GM12878 (cell line): ENCODE data around the gene BEGAIN. TPM values are rescaled to one million over a fixed set of nuclear protein-coding genes. Genes with fewer than 3 reads are reported as not detected.

Experiments used
- ATAC-seq: fragments of 200-7000 bp; cut with Tn5 transposase; 3 replicates; pipeline ENCODE4 v1.9.1; 2020; ENCODE audit warnings: mild to moderate bottlenecking, moderate library complexity
- BruUV-seq: library from RNA; stranded (reverse); fragments of 400-500 nt; replicated peaks from 2 replicates; lab custom pipeline; 2021; lab: Mats Ljungman, UMichigan
- CTCF ChIA-PET: fragments of 300-600 bp; sonication (Branson Sonifier 250); formaldehyde crosslinking; extraction: SDS; loops from one replicate; lab custom pipeline; 2021; ENCODE audit warnings: inconsistent platforms; lab: Yijun Ruan, JAX
- POLR2A ChIA-PET: fragments of 350-600 bp; formaldehyde crosslinking; extraction: SDS; loops from one replicate; lab custom pipeline; 2021; ENCODE audit warnings: inconsistent platforms; lab: Charles Lee
- RAD21 ChIA-PET: fragments of 300-600 bp; sonication (Branson Sonifier 250); formaldehyde crosslinking; loops from one replicate; lab custom pipeline; 2023; ENCODE audit warnings: antibody characterized with exemption; ENCODE audit not compliant: unreplicated experiment; lab: Charles Lee
- SMC1A ChIA-PET: fragments of 300-600 bp; sonication (Branson Sonifier 250); formaldehyde crosslinking; loops from one replicate; lab custom pipeline; 2023; ENCODE audit not compliant: unreplicated experiment, uncharacterized antibody; lab: Charles Lee
- DNase-seq: peaks from one replicate; pipeline ENCODE4 v3.0.0-alpha.2; 2011; ENCODE audit warnings: low read depth, low spot score
- FAIRE-seq: peaks from 3 replicates; lab custom pipeline; 2011; peaks lifted over from hg19 to GRCh38; lab: Jason Lieb, UNC
- H2AFZ ChIP-seq: 2 replicates; pipeline ENCODE4 v1.6.0; 2011; ENCODE audit warnings: low read depth, low read length, control low read depth; ENCODE audit not compliant: control insufficient read depth
- H3K27ac ChIP-seq: 2 replicates; pipeline ENCODE4 v1.5.1; 2011; ENCODE audit warnings: control low read depth; ENCODE audit not compliant: control insufficient read depth, insufficient read depth
- H3K27me3 ChIP-seq, 2 experiments: replicated peaks in 1 of 2; 2 replicates each; pipeline versions ENCODE4 v1.6.0 to v1.6.1; 2011; ENCODE audit warnings: low read length in 1 of 2; ENCODE audit not compliant: control insufficient read depth in 2 of 2, insufficient read depth in 2 of 2
- H3K36me3 ChIP-seq, 2 experiments: 2 replicates each; pipeline ENCODE4 v1.5.1; 2011; ENCODE audit warnings: low read length in 1 of 2; ENCODE audit not compliant: control insufficient read depth in 2 of 2, insufficient read depth in 2 of 2
- H3K4me1 ChIP-seq: 2 replicates; pipeline ENCODE4 v1.6.1; 2011; ENCODE audit warnings: mild to moderate bottlenecking, low read length, moderate library complexity, mixed read lengths; ENCODE audit not compliant: control insufficient read depth, insufficient read depth
- H3K4me2 ChIP-seq: 2 replicates; pipeline ENCODE4 v1.6.0; 2011; ENCODE audit warnings: control low read depth; ENCODE audit not compliant: control insufficient read depth, insufficient read depth
- H3K4me3 ChIP-seq: fragments of 200-600 bp; sonication (generic); 2 replicates; pipeline ENCODE4 v1.5.1; 2016
- H3K79me2 ChIP-seq: 2 replicates; pipeline ENCODE4 v1.6.0; 2011; ENCODE audit warnings: low read length; ENCODE audit not compliant: control insufficient read depth, insufficient read depth
- H3K9ac ChIP-seq: 2 replicates; pipeline ENCODE4 v1.8.0; 2011; ENCODE audit warnings: low read length, control low read depth, mixed read lengths; ENCODE audit not compliant: control insufficient read depth, insufficient read depth
- H3K9me3 ChIP-seq: replicated peaks from 3 replicates; pipeline ENCODE4 v1.5.1; 2011; ENCODE audit warnings: mild to moderate bottlenecking, low read length; ENCODE audit not compliant: control insufficient read depth, insufficient read depth
- H4K20me1 ChIP-seq: 2 replicates; pipeline ENCODE4 v1.6.0; 2011; ENCODE audit not compliant: control insufficient read depth, insufficient read depth
- FOXK2 ChIP-seq: fragments of 450-650 bp; IDR thresholded peaks from 2 replicates; pipeline ENCODE4 v1.6.1; 2017; ENCODE audit warnings: mild to moderate bottlenecking, moderate library complexity
- KAT2A ChIP-seq: conservative IDR thresholded peaks from 2 replicates; pipeline ENCODE4 v1.6.1; 2011; ENCODE audit warnings: low read depth, low read length; ENCODE audit not compliant: control insufficient read depth
- MAX ChIP-seq: IDR thresholded peaks from 2 replicates; pipeline ENCODE4 v1.6.1; 2012; ENCODE audit warnings: low read depth, low read length, improper control_type of control experiment
- MTA3 ChIP-seq: IDR thresholded peaks from 2 replicates; pipeline ENCODE4 v1.6.1; 2012; ENCODE audit warnings: low read length, inconsistent platforms, borderline replicate concordance
- RCOR1 ChIP-seq: conservative IDR thresholded peaks from 2 replicates; pipeline ENCODE4 v1.6.1; 2012; ENCODE audit warnings: low read depth, low read length, improper control_type of control experiment
- SIX5 ChIP-seq: IDR thresholded peaks from 2 replicates; pipeline ENCODE4 v1.6.1; 2011; ENCODE audit warnings: mild to moderate bottlenecking, low read depth, low read length, moderate library complexity; ENCODE audit not compliant: severe bottlenecking
- WGBS: methylation state at CpG from one replicate; pipeline ENCODE4 v1.1.6; 2016; ENCODE audit warnings: low lambda C conversion rate; ENCODE audit not compliant: insufficient replicate concordance, insufficient coverage; ENCODE audit errors: missing lambda C conversion rate; 5-methylcytosine and 5-hydroxymethylcytosine counted together
- in situ Hi-C: fragments of 300-500 bp; cut with MboI; formaldehyde crosslinking; loops from 9 replicates; pipeline ENCODE4 v1.14.3; 2018; ENCODE audit warnings: mixed read lengths
- intact Hi-C: fragments of 100-400 bp; cut with micrococcal nuclease; formaldehyde crosslinking; loops from one replicate; pipeline ENCODE4 v1.14.2; 2022; ENCODE audit not compliant: unreplicated experiment
- polyA plus RNA-seq, 11 experiments: library from polyadenylated mRNA; depleted of rRNA in 4 of 11; unstranded in 6 of 11; stranded (reverse) in 5 of 11; fragments of >200 nt; fragmentation: Nextera tagmentation in 4 of 11; fragmentation: Illumina TruSeq in 1 of 11; extraction: Ambion mirVana in 4 of 11; extraction: Trizol in 1 of 11; gene quantifications; 1 replicate in 1 of 11; 2 replicates in 10 of 11; pipeline versions ENCODE4 v1.2.1 to v1.2.3, GENCODE V29; 2011 to 2016; ENCODE audit warnings: inconsistent platforms in 2 of 11, missing spikeins in 2 of 11, low read depth in 1 of 11
- total RNA-seq, 4 experiments: library from RNA; depleted of rRNA in 3 of 4; stranded (reverse); fragments of >200 nt in 3 of 4; fragmentation: Illumina TruSeq in 1 of 4; extraction: Trizol in 1 of 4; gene quantifications; 2 replicates each; pipeline versions ENCODE4 v1.2.1 to v1.2.3, GENCODE V29; 2013 to 2021

The BEGAIN gene
- total and polyA plus RNA-seq, 10 of the 15 experiments (the other 5 are each of a cell fraction or from before 2014, with no cell fraction given): 0.01 to 0.31 (median 0.06) TPM; not detected in 5

DNA sequence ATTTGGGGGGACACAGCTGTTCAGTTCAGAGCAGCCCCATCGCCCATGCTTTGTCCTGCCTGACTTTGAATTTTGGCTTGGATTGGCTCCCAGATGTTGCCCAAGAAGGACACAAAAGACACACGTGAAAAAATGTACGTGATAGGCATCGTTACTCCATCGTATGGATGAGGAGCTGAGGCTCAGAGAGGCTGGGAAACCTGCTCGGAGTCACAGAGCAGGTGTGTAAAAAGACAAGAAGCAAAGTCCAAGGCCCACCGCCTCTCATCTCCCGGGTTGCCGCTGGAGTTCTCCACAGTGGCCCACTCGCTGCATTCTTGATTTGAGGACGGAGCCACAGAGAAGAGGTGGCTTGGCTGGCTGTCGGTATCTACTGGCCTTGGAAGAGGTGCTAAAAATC, 41.0 kb upstream of the BEGAIN start:
- Histone ChIP-seq H3K4me1 (no peaks in the 10 kb centered on the region), H4K20me1 (no peaks in the 10 kb centered on the region), H2AFZ (no peak overlapping the region), H3K27me3 (peaks cover 0 to 3% of the 10 kb centered on the region in 2 experiments; a peak in 2 of 4 replicates), H3K4me2 (no peak overlapping the region), H3K9me3 (no peaks in the 10 kb centered on the region), H3K9ac (no peak overlapping the region), H3K36me3 (no peaks in the 10 kb centered on the region), H3K4me3 (no peak overlapping the region), H3K79me2 (no peaks in the 10 kb centered on the region), H3K27ac (no peak overlapping the region)
- TF ChIP-seq SIX5 (no peak), RCOR1 (no peak), KAT2A (no peak)
- ATAC-seq (no peak), FAIRE-seq (no peak), DNase-seq (no peak)
- ChIA-PET SMC1A (no interaction called here), POLR2A (no interaction called here), CTCF (no interaction called here), RAD21 (no interaction called here)
- intact Hi-C loops: no loop called here
- BruUV-seq: no TSS peak
- 23% methylated on average over 12 of the region's 12 CpGs for WGBS
- in situ Hi-C loops: no loop called here

- H3K4me3 ChIP-seq: no peak overlapping the region
- RAD21 ChIA-PET: no interaction called here
- FAIRE-seq: no peak
- no peak overlapping the region for H3K27ac ChIP-seq
- H3K4me1 ChIP-seq: no peaks in the 10 kb centered on the region
- H3K36me3 ChIP-seq: no peaks in the 10 kb centered on the region
- CTCF ChIA-PET: interaction anchor here (0.6 to 1.2 kb wide), 2 partner anchors 19 to 1035 kb away, joined by 3 read pairs; no protein-coding TSS in a partner anchor
- H4K20me1 ChIP-seq: no peaks in the 10 kb centered on the region
- H3K9ac ChIP-seq: no peak overlapping the region
- no TSS peak for BruUV-seq
- no peak for ATAC-seq
- no peak for TF ChIP-seq MTA3
- TF ChIP-seq FOXK2: no peak
- TF ChIP-seq MAX: no peak
- H3K4me2 ChIP-seq: no peak overlapping the region
- peaks cover 0 to 3% of the 10 kb centered on the region in 2 experiments; a peak in 2 of 4 replicates for H3K27me3 ChIP-seq
- intact Hi-C loops (no loop called here), in situ Hi-C loops (no loop called here)
- no peaks in the 10 kb centered on the region for H3K79me2 ChIP-seq
- H3K9me3 ChIP-seq: no peaks in the 10 kb centered on the region
- WGBS: 0% methylated on average over 1 of the region's 1 CpG
- no peak overlapping the region for H2AFZ ChIP-seq
- SMC1A ChIA-PET: interaction anchor here (1.0 kb wide), 1 partner anchor 26 kb away, joined by 3 read pairs; no protein-coding TSS in a partner anchor
- DNase-seq: no peak
- POLR2A ChIA-PET: no interaction called here
Measured at GRCh38 chr14:100626614-100627013, 39.4 kb upstream of the BEGAIN start.
